CD4-positive, alpha-beta T cell (primary cell): ENCODE measurements around the gene DYSF. TPM values are rescaled to one million over a fixed set of nuclear protein-coding genes. Genes with fewer than 3 reads are reported as not detected.

Source experiments
- ATAC-seq: fragments of 200-7000 bp; cut with Tn5 transposase; one replicate; pipeline ENCODE4 v1.10.0; 2022; ENCODE audit warnings: mild to moderate bottlenecking; ENCODE audit not compliant: poor library complexity
- CTCF ChIA-PET: fragments of 350-600 bp; sonication (Branson Sonifier 250); formaldehyde crosslinking; loops from one replicate; lab custom pipeline; 2021; ENCODE audit warnings: antibody characterized with exemption, inconsistent platforms; lab: Charles Lee
- POLR2A ChIA-PET: fragments of 350-600 bp; sonication (Branson Sonifier 250); formaldehyde crosslinking; loops from one replicate; lab custom pipeline; 2021; ENCODE audit warnings: antibody characterized with exemption, inconsistent platforms; lab: Charles Lee
- DNase-seq, 14 experiments: peaks; one replicate each; pipeline ENCODE4 v3.0.0-alpha.2; 2013 to 2020; ENCODE audit warnings: mixed read lengths in 2 of 14
- H3K27ac ChIP-seq, 2 donors: one replicate each; pipeline versions ENCODE4 v1.5.1 to v1.7.0; 2013; ENCODE audit warnings: low read length in 2 of 2, low read depth in 1 of 2, mild to moderate bottlenecking in 1 of 2
- H3K27me3 ChIP-seq, 2 experiments: 1 replicate in 1 of 2; 2 replicates in 1 of 2; pipeline versions ENCODE4 v1.6.1 to v1.7.0; 2013; ENCODE audit warnings: low read length in 2 of 2, control low read depth in 1 of 2, mild to moderate bottlenecking in 1 of 2, moderate library complexity in 1 of 2; ENCODE audit not compliant: insufficient read depth in 2 of 2, control insufficient read depth in 1 of 2
- H3K36me3 ChIP-seq: one replicate; pipeline ENCODE4 v1.6.1; 2013; ENCODE audit warnings: low read length, control low read depth; ENCODE audit not compliant: insufficient read depth
- H3K4me1 ChIP-seq: one replicate; pipeline ENCODE4 v1.6.1; 2013; ENCODE audit warnings: low read length, control low read depth; ENCODE audit not compliant: insufficient read depth
- H3K4me3 ChIP-seq: one replicate; pipeline ENCODE4 v1.5.1; 2013; ENCODE audit warnings: mild to moderate bottlenecking, low read length, moderate library complexity
- H3K9me3 ChIP-seq, 2 experiments: 1 replicate in 1 of 2; 2 replicates in 1 of 2; pipeline versions ENCODE4 v1.6.1 to v1.7.0; 2013; ENCODE audit warnings: low read length in 2 of 2, mild to moderate bottlenecking in 2 of 2, control low read depth in 1 of 2, moderate library complexity in 1 of 2; ENCODE audit not compliant: control insufficient read depth in 1 of 2, insufficient read depth in 1 of 2
- H3K27ac Mint-ChIP-seq: one replicate; pipeline ENCODE4 v1.8.0; 2020; ENCODE audit warnings: mixed read lengths
- H3K27me3 Mint-ChIP-seq: one replicate; pipeline ENCODE4 v1.8.0; 2021; ENCODE audit warnings: mixed read lengths
- H3K36me3 Mint-ChIP-seq: one replicate; pipeline ENCODE4 v1.8.0; 2021; ENCODE audit warnings: low read depth, mixed read lengths
- H3K4me1 Mint-ChIP-seq: one replicate; pipeline ENCODE4 v1.8.0; 2021; ENCODE audit warnings: low read depth, mixed read lengths
- H3K4me3 Mint-ChIP-seq: one replicate; pipeline ENCODE4 v1.8.0; 2020; ENCODE audit warnings: mild to moderate bottlenecking, mixed read lengths
- H3K9me3 Mint-ChIP-seq: one replicate; pipeline ENCODE4 v1.8.0; 2020; ENCODE audit warnings: mixed read lengths
- CTCF ChIP-seq: fragments of 200-600 bp; IDR thresholded peaks from one replicate; pipeline ENCODE4 v1.8.0; 2022; ENCODE audit warnings: antibody characterized with exemption, mild to moderate bottlenecking
- intact Hi-C, 2 experiments: fragments of 100-400 bp; cut with DNase I in 1 of 2; cut with micrococcal nuclease in 1 of 2; formaldehyde crosslinking; loops; one replicate each; pipeline versions ENCODE4 v1.15.1 to v1.9.0; 2023 to 2025; cut with DNase I, micrococcal nuclease
- total RNA-seq, 174 experiments: library from RNA in 2 of 174; stranded (reverse) in 2 of 174; gene quantifications; one replicate each; pipeline ENCODE4 v1.2.3 and lab custom pipeline; 2021 to 2026

DYSF gene
- total RNA-seq, 2 experiments from 2014 or later = 0.27 to 0.31 TPM

GRCh38 chr2:71643674-71644357 is 190.5 kb downstream of the DYSF start:
- Mint-ChIP-seq H3K27ac (no peak overlapping the region), H3K36me3 (no peaks in the 10 kb centered on the region), H3K27me3 (peaks cover 52% of the 10 kb centered on the region), H3K4me1 (no peaks in the 10 kb centered on the region), H3K9me3 (no peaks in the 10 kb centered on the region), H3K4me3 (no peak overlapping the region)
- Histone ChIP-seq H3K36me3 (no peaks in the 10 kb centered on the region), H3K4me3 (no peak overlapping the region), H3K27me3 (peaks cover 3% of the 10 kb centered on the region in 2 experiments), H3K27ac (no peak overlapping the region), H3K4me1 (no peaks in the 10 kb centered on the region), H3K9me3 (peaks cover 0 to 5% of the 10 kb centered on the region in 2 experiments)
- no peak for DNase-seq
- no peak for ATAC-seq
- no peak for TF ChIP-seq CTCF
- CTCF ChIA-PET = no interaction called here
- POLR2A ChIA-PET = no interaction called here
- intact Hi-C loops = no loop called here

GRCh38 chr2:71646028-71646427 is 192.7 kb downstream of the DYSF start:
- no peaks in the 10 kb centered on the region for H3K36me3 Mint-ChIP-seq
- CTCF ChIA-PET = no interaction called here

GRCh38 chr2:71647356-71647755 is 194.0 kb downstream of the DYSF start:
- peaks cover 3% of the 10 kb centered on the region in 2 experiments for H3K27me3 ChIP-seq
- Mint-ChIP-seq H3K4me1 (no peaks in the 10 kb centered on the region), H3K27ac (no peak overlapping the region), H3K36me3 (no peaks in the 10 kb centered on the region), H3K27me3 (peaks cover 50% of the 10 kb centered on the region), H3K9me3 (no peaks in the 10 kb centered on the region), H3K4me3 (no peak overlapping the region)
- H3K9me3 ChIP-seq = peaks cover 0 to 5% of the 10 kb centered on the region in 2 experiments
- intact Hi-C loops = no loop called here
- no peaks in the 10 kb centered on the region for H3K36me3 ChIP-seq
- no peak for TF ChIP-seq CTCF
- H3K4me1 ChIP-seq = no peaks in the 10 kb centered on the region
- H3K4me3 ChIP-seq = no peak overlapping the region
- no peak overlapping the region for H3K27ac ChIP-seq
- ChIA-PET CTCF (interaction anchor here (0.7 kb wide), 1 partner anchor 21 kb away, joined by 3 read pairs; no protein-coding TSS in a partner anchor), POLR2A (no interaction called here)
- DNase-seq (no peak), ATAC-seq (no peak)

More at GRCh38 chr2:71646028-71646427, 192.7 kb downstream of the DYSF start:
- DNase-seq = no peak
- Histone ChIP-seq H3K27me3 (peaks cover 3% of the 10 kb centered on the region in 2 experiments), H3K4me1 (no peaks in the 10 kb centered on the region), H3K36me3 (no peaks in the 10 kb centered on the region), H3K4me3 (no peak overlapping the region), H3K27ac (no peak overlapping the region), H3K9me3 (peaks cover 0 to 5% of the 10 kb centered on the region in 2 experiments)
- intact Hi-C loops = no loop called here
- no peak for TF ChIP-seq CTCF
- Mint-ChIP-seq H3K9me3 (no peaks in the 10 kb centered on the region), H3K4me1 (no peaks in the 10 kb centered on the region), H3K4me3 (no peak overlapping the region), H3K27me3 (peaks cover 57% of the 10 kb centered on the region), H3K27ac (no peak overlapping the region)
- ATAC-seq = no peak
- POLR2A ChIA-PET = no interaction called here
